ENCODE results near the gene MRAP2.

The MRAP2 gene

GRCh38 chr6:84136364-84137050 lies 102.9 kb downstream of the MRAP2 start:
- TF ChIP-seq TAF1 (IDR thresholded peaks at IDR 0.05; ENCODE audit: borderline replicate concordance, insufficient read depth, low read length) (no peak), FOXP2 (optimal IDR thresholded peaks at IDR 0.05; ENCODE audit: borderline replicate concordance, extremely low read depth, extremely low read length, insufficient read depth) (no peak), SIN3A (IDR thresholded peaks at IDR 0.05; ENCODE audit: borderline replicate concordance, insufficient read depth, low read length) (no peak), POLR2AphosphoS5 (IDR thresholded peaks at IDR 0.05; ENCODE audit: low read depth, low read length) (no peak)
- TF ChIP-seq, protein P1, sequence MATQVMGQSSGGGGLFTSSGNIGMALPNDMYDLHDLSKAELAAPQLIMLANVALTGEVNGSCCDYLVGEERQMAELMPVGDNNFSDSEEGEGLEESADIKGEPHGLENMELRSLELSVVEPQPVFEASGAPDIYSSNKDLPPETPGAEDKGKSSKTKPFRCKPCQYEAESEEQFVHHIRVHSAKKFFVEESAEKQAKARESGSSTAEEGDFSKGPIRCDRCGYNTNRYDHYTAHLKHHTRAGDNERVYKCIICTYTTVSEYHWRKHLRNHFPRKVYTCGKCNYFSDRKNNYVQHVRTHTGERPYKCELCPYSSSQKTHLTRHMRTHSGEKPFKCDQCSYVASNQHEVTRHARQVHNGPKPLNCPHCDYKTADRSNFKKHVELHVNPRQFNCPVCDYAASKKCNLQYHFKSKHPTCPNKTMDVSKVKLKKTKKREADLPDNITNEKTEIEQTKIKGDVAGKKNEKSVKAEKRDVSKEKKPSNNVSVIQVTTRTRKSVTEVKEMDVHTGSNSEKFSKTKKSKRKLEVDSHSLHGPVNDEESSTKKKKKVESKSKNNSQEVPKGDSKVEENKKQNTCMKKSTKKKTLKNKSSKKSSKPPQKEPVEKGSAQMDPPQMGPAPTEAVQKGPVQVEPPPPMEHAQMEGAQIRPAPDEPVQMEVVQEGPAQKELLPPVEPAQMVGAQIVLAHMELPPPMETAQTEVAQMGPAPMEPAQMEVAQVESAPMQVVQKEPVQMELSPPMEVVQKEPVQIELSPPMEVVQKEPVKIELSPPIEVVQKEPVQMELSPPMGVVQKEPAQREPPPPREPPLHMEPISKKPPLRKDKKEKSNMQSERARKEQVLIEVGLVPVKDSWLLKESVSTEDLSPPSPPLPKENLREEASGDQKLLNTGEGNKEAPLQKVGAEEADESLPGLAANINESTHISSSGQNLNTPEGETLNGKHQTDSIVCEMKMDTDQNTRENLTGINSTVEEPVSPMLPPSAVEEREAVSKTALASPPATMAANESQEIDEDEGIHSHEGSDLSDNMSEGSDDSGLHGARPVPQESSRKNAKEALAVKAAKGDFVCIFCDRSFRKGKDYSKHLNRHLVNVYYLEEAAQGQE (IDR thresholded peaks at IDR 0.05; ENCODE audit: insufficient read depth in 1 of 2, low read depth in 2 of 2, low read length in 2 of 2), result no peak

DNA sequence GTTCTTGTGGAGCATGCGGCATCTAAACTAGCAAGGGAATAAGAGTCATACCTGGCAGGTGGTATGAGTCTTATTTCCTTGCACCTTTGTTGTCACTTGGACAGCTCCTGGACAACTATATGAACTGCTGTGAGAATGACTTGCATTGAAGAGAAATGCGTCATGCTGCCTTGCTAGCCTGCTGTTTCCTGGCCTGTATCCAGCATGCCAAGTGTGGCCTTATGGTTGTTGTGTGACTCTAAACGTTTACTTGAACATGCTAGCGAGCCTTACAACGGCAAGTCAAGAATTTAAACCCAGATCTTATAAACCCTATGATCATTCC lies 103.4 kb downstream of the MRAP2 start:
- TF ChIP-seq, protein P1 (IDR thresholded peaks at IDR 0.05; ENCODE audit: insufficient read depth in 1 of 2, low read depth in 2 of 2, low read length in 2 of 2), result peak in 1 of 2 experiments; percentile 48; a peak in 1 of 4 replicates
- no peak for TF ChIP-seq TAF1 (IDR thresholded peaks at IDR 0.05; ENCODE audit: borderline replicate concordance, insufficient read depth, low read length)

- TF ChIP-seq FOXP2 (optimal IDR thresholded peaks at IDR 0.05; ENCODE audit: borderline replicate concordance, extremely low read depth, extremely low read length, insufficient read depth) (no peak), POLR2AphosphoS5 (IDR thresholded peaks at IDR 0.05; ENCODE audit: low read depth, low read length) (no peak), TAF1 (IDR thresholded peaks at IDR 0.05; ENCODE audit: borderline replicate concordance, insufficient read depth, low read length) (no peak), SIN3A (IDR thresholded peaks at IDR 0.05; ENCODE audit: borderline replicate concordance, insufficient read depth, low read length) (no peak)
- TF ChIP-seq, protein P1 (IDR thresholded peaks at IDR 0.05; ENCODE audit: insufficient read depth in 1 of 2, low read depth in 2 of 2, low read length in 2 of 2), result no peak
Measured at GRCh38 chr6:84137989-84138575, 104.5 kb downstream of the MRAP2 start.

GRCh38 chr6:84139311-84139710 lies 105.7 kb downstream of the MRAP2 start:
- TF ChIP-seq, protein P1 (IDR thresholded peaks at IDR 0.05; ENCODE audit: insufficient read depth in 1 of 2, low read depth in 2 of 2, low read length in 2 of 2), result no peak
- TF ChIP-seq TAF1 (IDR thresholded peaks at IDR 0.05; ENCODE audit: borderline replicate concordance, insufficient read depth, low read length), result no peak

Measured in PFSK-1 (cell line).